Measurements from ENCODE around the gene SPTY2D1. TPM values are rescaled to one million over a fixed set of nuclear protein-coding genes. Genes with fewer than 3 reads are reported as not detected.
"Not testable (repeated sequence)": the region's sequence is repeated elsewhere in the genome, so short reads cannot be mapped to it uniquely, and the experiment has no call there.

Gene SPTY2D1
- total RNA-seq, 1 donor from 2014 or later, result 14.1 TPM

DNA sequence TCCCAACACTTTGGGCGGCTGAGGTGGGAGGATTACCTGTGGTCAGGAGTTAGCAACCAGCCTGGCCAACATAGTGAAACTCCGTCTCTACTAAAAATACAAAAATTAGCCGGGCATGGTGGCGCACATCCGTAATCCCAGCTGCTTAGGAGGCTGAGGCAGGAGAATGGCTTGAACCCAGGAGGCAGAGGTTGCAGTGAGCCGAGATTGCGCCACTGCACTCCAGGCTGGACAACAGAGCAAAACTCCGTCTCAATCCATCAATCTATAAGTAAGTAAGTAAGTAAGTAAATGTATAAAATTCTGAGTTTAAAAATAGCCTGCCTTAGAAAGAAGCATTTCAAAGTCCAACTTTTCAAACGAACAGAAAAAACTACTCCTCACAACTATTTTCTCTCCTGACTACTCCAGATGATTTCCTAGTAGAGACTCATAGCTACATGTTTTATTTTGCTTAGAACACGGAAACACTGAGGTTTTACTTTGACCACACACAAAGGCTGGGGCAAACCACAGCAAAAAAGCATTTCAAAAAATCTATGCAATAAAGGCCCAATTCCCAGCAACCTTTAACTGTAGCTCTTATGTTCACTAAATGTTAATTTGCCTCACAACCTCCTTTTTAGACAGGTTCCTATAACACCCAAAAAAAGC, 16.3 kb downstream of the SPTY2D1 start:
- no peak for DNase-seq

GRCh38 chr11:18615628-18616392, 18.3 kb downstream of the SPTY2D1 start:
- DNase-seq, result no peak

DNA sequence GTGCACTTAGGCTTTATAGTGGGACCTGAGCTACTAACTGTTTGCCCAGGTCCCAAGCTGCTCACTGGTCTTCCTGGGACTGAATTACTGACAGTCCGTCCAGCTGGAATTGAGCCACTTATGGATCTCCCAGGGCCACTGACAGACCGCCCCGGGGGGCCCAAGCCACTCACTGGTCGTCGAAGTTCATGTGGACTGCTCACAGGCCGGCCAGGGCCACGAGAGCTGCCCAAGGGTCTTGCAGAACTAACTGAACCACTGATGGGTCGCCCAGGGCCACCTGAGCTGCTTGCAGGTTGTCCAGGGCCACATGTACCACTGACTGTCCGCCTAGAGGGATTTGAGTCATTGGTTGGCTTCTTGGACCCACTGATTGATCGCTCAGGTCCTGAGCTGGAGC, 19.5 kb downstream of the SPTY2D1 start:
- DNase-seq, result no peak

DNA sequence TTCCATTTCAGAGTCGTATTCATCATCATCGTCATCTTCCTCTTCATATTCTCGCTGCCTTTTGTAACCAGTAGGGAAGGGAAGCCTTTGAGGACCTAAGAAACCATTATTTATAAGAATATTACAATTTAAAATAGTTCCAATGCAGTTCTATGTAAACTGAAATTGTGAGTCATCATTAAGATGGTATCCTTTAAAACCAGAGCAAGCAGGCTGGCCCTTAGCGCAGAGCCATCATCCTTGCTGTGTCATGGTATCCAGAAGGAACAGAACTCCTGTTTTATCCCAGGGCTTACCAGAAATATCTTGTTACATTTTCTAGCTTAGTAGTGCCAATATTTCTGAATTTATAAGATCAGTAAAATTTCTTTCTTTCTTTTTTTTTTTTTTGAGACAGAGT, 21.7 kb downstream of the SPTY2D1 start:
- DNase-seq, result no peak

- DNase-seq, result no peak
These were observed 22.9 kb downstream of the SPTY2D1 start for GRCh38 chr11:18611196-18611595.

GRCh38 chr11:18608376-18608775, 25.8 kb downstream of the SPTY2D1 start:
- DNase-seq, result peak; percentile 77

DNA sequence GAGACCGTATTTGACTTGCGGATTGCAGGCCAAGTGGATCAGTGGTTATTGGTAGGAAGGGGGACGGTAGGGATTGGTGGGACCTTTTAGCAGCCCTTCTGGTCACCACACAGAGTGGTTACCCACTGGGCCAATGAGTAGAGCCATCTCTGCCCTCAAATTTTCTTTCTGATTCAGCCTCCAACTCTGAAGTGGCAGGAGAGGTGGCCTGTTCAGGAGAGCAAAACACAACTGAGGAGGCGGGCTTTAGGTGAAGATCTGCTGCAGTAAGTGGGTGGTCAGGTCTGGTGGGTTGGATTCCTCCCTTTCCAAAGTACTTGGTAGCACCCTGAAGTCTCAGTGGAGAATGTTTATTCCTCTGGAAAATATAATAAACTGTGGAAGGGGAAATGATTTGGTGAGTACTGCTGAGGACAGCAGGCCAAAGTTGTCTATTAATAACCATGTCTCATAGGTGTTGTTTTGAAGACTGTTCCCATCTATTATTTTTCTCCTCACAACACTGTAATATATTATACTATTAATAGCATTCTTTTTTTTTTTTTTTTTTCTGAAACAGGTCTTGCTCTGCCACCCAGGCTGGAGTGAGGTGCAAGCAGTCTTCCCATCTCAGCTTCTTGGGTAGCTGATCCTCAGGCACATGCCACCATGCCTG, 33.1 kb downstream of the SPTY2D1 start:
- DNase-seq, result no peak

- DNase-seq, result no peak
These were observed 34.4 kb downstream of the SPTY2D1 start, which contains the start of gene MISFA for GRCh38 chr11:18599739-18600230. MISFA (plus strand) TSS chr11:18599789; CDS start chr11:18599929, 140 bp downstream.

DNA sequence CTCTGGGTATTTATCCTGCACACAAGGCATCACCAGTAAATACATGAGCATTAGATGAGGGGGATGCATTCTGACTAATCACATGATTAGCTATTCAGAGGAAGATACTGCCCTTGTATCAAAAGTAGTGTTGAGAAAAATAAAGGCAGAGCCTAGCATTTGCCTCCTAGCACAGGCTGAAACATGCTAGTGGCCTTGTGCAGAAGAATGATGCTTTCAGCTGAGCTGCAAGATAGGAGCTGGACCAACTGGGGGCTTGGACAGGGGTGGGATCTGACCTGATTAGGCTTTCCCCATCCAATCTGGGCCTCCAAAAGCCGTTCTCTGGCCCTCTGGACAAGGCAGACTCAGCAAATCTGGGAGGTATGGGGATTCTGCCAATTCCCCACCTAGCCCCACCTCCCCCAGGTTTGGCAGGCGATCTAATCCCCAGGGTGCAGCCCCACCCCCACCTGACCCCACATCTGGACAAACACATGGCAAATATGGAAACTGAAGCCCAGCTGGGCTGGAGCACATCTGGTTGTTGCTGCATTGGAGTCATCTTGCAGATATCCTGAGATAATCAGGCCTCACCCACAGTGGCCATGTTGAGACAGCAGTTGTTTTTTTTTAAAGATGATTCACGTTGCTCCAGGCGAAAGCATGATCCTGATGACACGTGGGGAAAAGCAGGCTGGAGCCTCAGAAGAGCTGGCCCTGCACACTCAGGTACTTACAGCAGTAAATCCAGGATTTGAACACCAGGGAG, 39.0 kb downstream of the SPTY2D1 start:
- DNase-seq, result no peak

- not testable (repeated sequence) for DNase-seq
These were observed 40.1 kb downstream of the SPTY2D1 start for GRCh38 chr11:18594088-18594487.

- no peak for DNase-seq
These were observed 43.6 kb downstream of the SPTY2D1 start for GRCh38 chr11:18590571-18590970.

GRCh38 chr11:18588297-18589252, 45.6 kb downstream of the SPTY2D1 start, which contains the start of gene UEVLD:
UEVLD (minus strand) TSS chr11:18588734; CDS start chr11:18588654, 80 bp downstream.
- peak; percentile 90 for DNase-seq

GRCh38 chr11:18581825-18582224, 52.3 kb downstream of the SPTY2D1 start:
- no peak for DNase-seq

- DNase-seq, result no peak
These were observed 53.9 kb downstream of the SPTY2D1 start for GRCh38 chr11:18580113-18580766.

DNA sequence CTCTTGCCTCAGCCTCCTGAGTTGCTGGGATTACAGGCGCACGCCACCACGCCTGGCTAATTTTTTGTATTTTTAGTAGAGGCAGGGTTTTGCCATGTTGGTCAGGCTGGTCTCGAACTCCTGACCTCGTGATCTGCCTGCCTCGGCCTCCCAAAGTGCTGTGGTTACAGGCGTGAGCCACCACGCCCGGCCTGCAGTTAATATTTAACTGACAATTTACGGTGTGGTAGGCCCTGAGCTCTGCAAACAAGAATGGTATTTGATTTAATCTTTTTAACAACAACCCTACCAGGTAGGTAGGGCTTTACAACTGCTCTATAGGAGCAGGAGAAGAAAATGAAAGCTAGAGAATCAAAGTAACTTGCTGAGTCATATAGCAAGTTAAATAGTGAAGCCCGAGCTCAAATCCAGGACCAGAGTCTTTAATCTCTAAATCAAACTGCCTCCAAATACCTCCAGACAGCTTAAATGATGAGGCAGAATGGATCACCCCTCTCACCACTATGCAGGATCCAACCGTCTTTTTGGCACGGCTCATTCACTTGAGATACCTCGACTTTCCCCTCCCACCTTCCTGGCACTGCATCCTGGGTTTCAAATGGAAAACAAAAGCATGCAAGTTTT, 55.1 kb downstream of the SPTY2D1 start:
- no peak for DNase-seq

DNA sequence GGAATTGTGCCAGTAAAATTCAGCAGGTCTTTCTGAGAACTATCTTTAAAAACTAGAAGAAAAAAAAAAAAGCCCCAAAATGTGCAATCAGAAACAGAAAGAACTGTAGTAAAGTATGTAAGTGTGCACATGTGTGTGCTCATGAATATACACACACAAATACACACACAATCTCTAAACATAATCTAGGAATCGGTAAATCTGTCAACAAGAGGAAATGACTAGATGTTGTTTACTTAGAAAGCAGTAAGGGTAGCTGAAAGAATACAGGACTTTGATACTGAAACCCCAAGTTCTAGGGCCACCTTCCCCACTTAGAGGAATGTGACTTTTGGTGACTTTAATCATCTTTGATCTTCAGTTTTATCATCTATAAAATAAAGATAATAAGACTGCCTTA, 58.8 kb downstream of the SPTY2D1 start:
- peak; percentile 38 for DNase-seq

GRCh38 chr11:18567081-18567480, 67.1 kb downstream of the SPTY2D1 start:
- DNase-seq, result no peak

- DNase-seq, result no peak
These were observed 67.7 kb downstream of the SPTY2D1 start for GRCh38 chr11:18566406-18566805.

DNA sequence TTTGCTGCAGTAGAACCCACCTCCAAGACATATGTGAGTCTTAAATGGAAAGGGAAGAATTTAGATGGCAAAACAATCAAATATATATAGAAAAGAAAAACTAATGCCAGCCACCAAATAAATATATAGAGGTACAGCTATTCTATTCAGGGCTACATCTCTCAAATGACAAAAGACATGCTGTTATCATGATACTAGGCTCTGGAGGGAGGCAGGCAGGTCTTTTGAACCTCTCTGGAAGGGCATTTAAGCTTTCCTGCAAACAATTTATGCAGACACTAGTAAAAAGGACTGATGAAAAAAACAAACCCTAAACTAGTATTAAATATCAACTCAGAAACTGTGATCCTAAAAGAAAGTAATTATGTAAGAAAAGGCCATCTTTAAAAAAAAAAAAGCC, 70.0 kb downstream of the SPTY2D1 start:
- no peak for DNase-seq

GRCh38 chr11:18563090-18563730, 70.9 kb downstream of the SPTY2D1 start:
- no peak for DNase-seq

Measured in dermis blood vessel endothelial cell (primary cell).